G401 (cell line): ENCODE data around the gene NECTIN3. TPM values are rescaled to one million over a fixed set of nuclear protein-coding genes. Genes with fewer than 3 reads are reported as not detected.

ENCODE experiments used
- DNase-seq: peaks from one replicate; pipeline ENCODE4 v3.0.0-alpha.2; 2015; ENCODE audit warnings: low spot score
- in situ Hi-C: cut with HindIII; loops from 2 replicates; pipeline ENCODE4 v1.10.0; 2016; ENCODE audit warnings: low sequenced_read_pairs, mixed read lengths
- total RNA-seq: library from RNA; depleted of rRNA; stranded (reverse); fragments of >200 nt; shearing (Covaris generic); gene quantifications from 2 replicates; pipeline ENCODE4 v1.2.3, GENCODE V29; 2014; rRNA removed

Gene NECTIN3
- total RNA-seq = not detected in 2 replicates

GRCh38 chr3:111071257-111072030, at the start of gene NECTIN3:
NECTIN3 (plus strand) TSS chr3:111071816; CDS start chr3:111072018, 202 bp downstream.
- peak; percentile 34 for DNase-seq
- in situ Hi-C loops = no loop called here

GRCh38 chr3:111027868-111028267, 43.7 kb upstream of the NECTIN3 start:
- no peak for DNase-seq
- in situ Hi-C loops = no loop called here

- in situ Hi-C loops = no loop called here
- no peak for DNase-seq
Measured at GRCh38 chr3:111031538-111031937, 40.1 kb upstream of the NECTIN3 start.

- no peak for DNase-seq
- in situ Hi-C loops = no loop called here
Measured at GRCh38 chr3:111032677-111033076, 38.9 kb upstream of the NECTIN3 start.

- in situ Hi-C loops = no loop called here
Measured at GRCh38 chr3:111033470-111034050, 38.1 kb upstream of the NECTIN3 start.

GRCh38 chr3:111035316-111035715, 36.3 kb upstream of the NECTIN3 start:
- in situ Hi-C loops = no loop called here
- no peak for DNase-seq

More at GRCh38 chr3:111033470-111034050, 38.1 kb upstream of the NECTIN3 start:
- no peak for DNase-seq

- in situ Hi-C loops = no loop called here
- no peak for DNase-seq
Measured at GRCh38 chr3:111035902-111036301, 35.7 kb upstream of the NECTIN3 start.

GRCh38 chr3:111040959-111041358, 30.7 kb upstream of the NECTIN3 start:
- in situ Hi-C loops = no loop called here
- no peak for DNase-seq

- in situ Hi-C loops = no loop called here
Measured at GRCh38 chr3:111045564-111045963, 26.1 kb upstream of the NECTIN3 start.

GRCh38 chr3:111047042-111047441, 24.6 kb upstream of the NECTIN3 start:
- in situ Hi-C loops = no loop called here
- no peak for DNase-seq

More at GRCh38 chr3:111045564-111045963, 26.1 kb upstream of the NECTIN3 start:
- DNase-seq = no peak

- in situ Hi-C loops = no loop called here
Measured at GRCh38 chr3:111047812-111048435, 23.7 kb upstream of the NECTIN3 start.

GRCh38 chr3:111051354-111051753, 20.3 kb upstream of the NECTIN3 start:
- DNase-seq = no peak
- in situ Hi-C loops = no loop called here

More at GRCh38 chr3:111047812-111048435, 23.7 kb upstream of the NECTIN3 start:
- no peak for DNase-seq

- DNase-seq = no peak
- in situ Hi-C loops = no loop called here
Measured at GRCh38 chr3:111068574-111068973, 3.0 kb upstream of the NECTIN3 start.

GRCh38 chr3:111069974-111070771, 1.4 kb upstream of the NECTIN3 start:
- in situ Hi-C loops = no loop called here
- DNase-seq = no peak

GRCh38 chr3:111070772-111071256, 802 bp upstream of the NECTIN3 start:
- DNase-seq = no peak
- in situ Hi-C loops = no loop called here

GRCh38 chr3:111072031-111072921, 660 bp downstream of the NECTIN3 start:
- in situ Hi-C loops = no loop called here
- no peak for DNase-seq

- in situ Hi-C loops = no loop called here
- no peak for DNase-seq
Measured at GRCh38 chr3:111073218-111073617, 1.6 kb downstream of the NECTIN3 start.

GRCh38 chr3:111076732-111077131, 5.1 kb downstream of the NECTIN3 start:
- in situ Hi-C loops = no loop called here
- DNase-seq = no peak
